Memory B cell (primary cell): Measurements from ENCODE around the gene GNG11.
A peak's percentile ranks its signal among the peaks of the same experiment; 100 is the strongest.
"Not testable (repeated sequence)": the region's sequence is repeated elsewhere in the genome, so short reads cannot be mapped to it uniquely, and the experiment has no call there.

Experiments used
- ATAC-seq: fragments of 150-1000 bp; cut with Tn5 transposase; 2 replicates; pipeline ENCODE4 v1.10.0; 2021; ENCODE audit warnings: low read depth, mild to moderate bottlenecking, moderate library complexity
- DNase-seq, 2 donors: peaks; one replicate each; pipeline ENCODE4 v3.0.0; 2022; ENCODE audit warnings: low spot score in 2 of 2
- H3K27ac Mint-ChIP-seq: one replicate; pipeline ENCODE4 v1.8.0; 2022; ENCODE audit warnings: mild to moderate bottlenecking, moderate library complexity, mixed read lengths
- H3K27me3 Mint-ChIP-seq: one replicate; pipeline ENCODE4 v1.8.0; 2022; ENCODE audit warnings: mixed read lengths
- H3K36me3 Mint-ChIP-seq: one replicate; pipeline ENCODE4 v1.8.0; 2022; ENCODE audit warnings: mild to moderate bottlenecking, mixed read lengths
- H3K4me1 Mint-ChIP-seq: one replicate; pipeline ENCODE4 v1.8.0; 2022; ENCODE audit warnings: mixed read lengths
- H3K4me3 Mint-ChIP-seq: one replicate; pipeline ENCODE4 v1.8.0; 2022; ENCODE audit warnings: mild to moderate bottlenecking, moderate library complexity, mixed read lengths
- H3K9me3 Mint-ChIP-seq: one replicate; pipeline ENCODE4 v1.8.0; 2022; ENCODE audit warnings: mixed read lengths

GNG11 gene

DNA sequence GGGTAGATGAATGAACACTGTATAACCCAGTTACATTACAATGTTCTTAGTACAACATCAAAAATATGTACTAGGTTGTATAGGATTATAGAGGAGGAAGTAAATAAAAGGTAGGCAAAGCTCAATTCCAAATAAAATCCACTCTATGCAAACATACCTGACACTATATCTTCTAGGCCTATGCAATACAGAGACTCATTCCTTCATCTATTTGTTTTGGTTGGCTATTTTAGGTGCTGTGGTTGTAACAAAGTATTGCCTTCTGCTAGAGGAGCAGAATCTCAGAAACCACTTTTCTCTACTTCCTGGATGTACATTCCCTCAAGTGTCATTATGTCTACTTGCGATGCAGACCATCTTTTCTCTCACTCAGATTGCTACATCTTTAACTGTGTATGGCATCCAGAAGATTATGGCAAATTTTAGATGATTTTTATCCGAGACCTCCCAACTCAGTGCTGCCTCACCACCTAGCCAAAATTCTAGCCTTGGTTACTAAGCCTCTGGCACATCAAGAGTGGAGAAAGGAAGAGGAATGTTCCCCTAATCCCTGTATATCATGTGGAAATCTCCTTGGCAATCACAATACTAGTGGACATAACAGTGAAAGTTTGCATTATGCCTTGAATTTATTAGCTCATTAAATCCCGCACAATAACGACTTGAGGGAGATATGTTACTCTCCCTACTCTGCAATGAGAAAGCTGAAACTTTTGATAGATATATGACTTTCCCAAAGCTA, 25.5 kb upstream of the GNG11 start:
- Mint-ChIP-seq H3K27me3 (peaks cover 8% of the 10 kb centered on the region), H3K4me3 (no peak overlapping the region), H3K4me1 (peaks cover 4% of the 10 kb centered on the region), H3K36me3 (no peaks in the 10 kb centered on the region), H3K9me3 (no peaks in the 10 kb centered on the region), H3K27ac (no peak overlapping the region)
- DNase-seq = no peak
- ATAC-seq = no peak

GRCh38 chr7:93897680-93898079, 23.9 kb upstream of the GNG11 start:
- Mint-ChIP-seq H3K4me3 (no peak overlapping the region), H3K36me3 (no peaks in the 10 kb centered on the region), H3K27ac (no peak overlapping the region), H3K9me3 (no peaks in the 10 kb centered on the region), H3K27me3 (peaks cover 6% of the 10 kb centered on the region), H3K4me1 (no peaks in the 10 kb centered on the region)
- DNase-seq (no peak), ATAC-seq (no peak)

DNA sequence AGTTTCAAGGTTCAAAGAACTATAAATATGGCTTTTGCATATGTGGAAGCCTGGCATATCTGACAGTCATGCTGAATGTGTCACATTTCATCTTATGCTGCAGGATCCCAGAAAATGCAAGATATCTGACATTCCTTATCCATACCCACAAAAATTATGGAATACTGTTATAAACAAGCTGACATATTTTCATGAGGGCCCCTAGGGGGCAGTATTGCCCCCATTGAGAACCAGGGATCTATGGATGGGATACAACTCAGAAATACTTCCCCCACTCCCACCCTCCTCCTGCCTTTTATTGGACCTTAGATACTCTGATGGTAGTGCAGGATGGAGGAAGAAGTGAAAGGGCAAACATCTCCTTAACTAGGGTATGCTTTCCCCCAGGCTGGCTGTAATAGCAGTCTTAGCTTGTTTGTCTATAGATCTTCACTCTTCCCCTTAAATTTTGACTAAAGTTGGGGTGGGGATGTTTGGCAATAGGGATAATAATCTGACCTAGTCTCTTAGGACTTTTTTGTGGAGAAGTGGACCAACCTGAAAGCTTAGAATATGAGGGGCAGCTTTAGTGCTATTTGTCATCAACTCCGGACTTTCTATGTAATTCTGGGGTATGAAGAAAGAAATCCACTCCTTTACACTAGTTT, 18.6 kb upstream of the GNG11 start:
- no peak overlapping the region for H3K27ac Mint-ChIP-seq
- peaks cover 4% of the 10 kb centered on the region for H3K27me3 Mint-ChIP-seq
- H3K36me3 Mint-ChIP-seq = no peaks in the 10 kb centered on the region
- DNase-seq (peak; percentile 10 to 12), ATAC-seq (no peak)
- H3K4me1 Mint-ChIP-seq = no peaks in the 10 kb centered on the region
- no peak overlapping the region for H3K4me3 Mint-ChIP-seq
- no peaks in the 10 kb centered on the region for H3K9me3 Mint-ChIP-seq

- Mint-ChIP-seq H3K4me1 (no peaks in the 10 kb centered on the region), H3K4me3 (no peak within 1 kb of the TSS), H3K27me3 (no peaks in the 10 kb centered on the region), H3K9me3 (no peaks in the 10 kb centered on the region), H3K27ac (no peak within 1 kb of the TSS), H3K36me3 (no peaks in the 10 kb centered on the region)
- DNase-seq (no peak), ATAC-seq (no peak)
Observed at GRCh38 chr7:93906267-93906666, 15.3 kb upstream of the GNG11 start, which contains the start of gene GNGT1. GNGT1 (plus strand) TSS chr7:93906567; CDS start chr7:93906747, 180 bp downstream.

DNA sequence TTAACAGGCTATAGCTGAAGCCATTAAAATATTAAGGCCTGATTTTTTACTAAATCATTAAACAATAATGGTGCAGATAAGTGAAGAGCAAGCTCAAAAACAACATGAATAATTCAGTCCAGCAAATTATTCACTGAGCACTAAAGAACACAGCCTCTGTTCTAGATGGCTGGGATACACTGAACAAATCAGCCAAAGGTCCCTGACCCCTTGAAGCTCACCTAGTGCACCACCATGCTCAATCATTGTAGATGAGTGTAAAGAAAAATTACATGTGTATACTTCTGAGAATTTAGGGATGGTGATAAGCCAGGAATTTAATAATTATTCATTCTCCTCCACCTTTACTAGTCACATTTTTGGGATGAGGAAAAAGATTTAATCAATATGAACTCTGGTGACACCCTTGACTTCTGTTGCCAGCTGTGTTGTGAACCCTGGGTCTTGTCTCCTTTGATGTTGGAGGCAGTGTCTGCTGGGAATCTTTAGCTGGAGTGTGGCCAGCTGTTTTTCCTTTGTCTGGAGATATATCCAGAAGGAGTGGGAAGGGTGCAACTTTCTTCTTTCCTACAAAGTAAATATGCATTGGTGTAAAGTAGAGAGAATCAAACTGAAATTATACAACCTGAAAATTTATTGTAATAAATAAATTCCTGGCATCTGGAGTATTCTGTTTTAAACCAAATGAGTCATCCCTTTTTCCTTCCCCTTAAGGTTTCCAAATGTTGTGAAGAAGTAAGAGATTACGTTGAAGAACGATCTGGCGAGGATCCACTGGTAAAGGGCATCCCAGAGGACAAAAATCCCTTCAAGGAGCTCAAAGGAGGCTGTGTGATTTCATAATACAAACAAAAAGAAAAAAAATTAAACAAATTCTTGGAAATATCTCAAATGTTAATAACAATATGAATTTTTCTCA, 11.2 kb upstream of the GNG11 start:
- Mint-ChIP-seq H3K27ac (no peak overlapping the region), H3K9me3 (no peaks in the 10 kb centered on the region), H3K4me1 (peaks cover 3% of the 10 kb centered on the region), H3K36me3 (no peaks in the 10 kb centered on the region), H3K4me3 (no peak overlapping the region), H3K27me3 (no peaks in the 10 kb centered on the region)
- DNase-seq (no peak), ATAC-seq (no peak)

GRCh38 chr7:93911242-93911641, 10.3 kb upstream of the GNG11 start:
- not testable (repeated sequence) for H3K36me3 Mint-ChIP-seq, DNase-seq, H3K27me3 Mint-ChIP-seq, ATAC-seq, H3K4me1 Mint-ChIP-seq, H3K9me3 Mint-ChIP-seq, H3K4me3 Mint-ChIP-seq, H3K27ac Mint-ChIP-seq

DNA sequence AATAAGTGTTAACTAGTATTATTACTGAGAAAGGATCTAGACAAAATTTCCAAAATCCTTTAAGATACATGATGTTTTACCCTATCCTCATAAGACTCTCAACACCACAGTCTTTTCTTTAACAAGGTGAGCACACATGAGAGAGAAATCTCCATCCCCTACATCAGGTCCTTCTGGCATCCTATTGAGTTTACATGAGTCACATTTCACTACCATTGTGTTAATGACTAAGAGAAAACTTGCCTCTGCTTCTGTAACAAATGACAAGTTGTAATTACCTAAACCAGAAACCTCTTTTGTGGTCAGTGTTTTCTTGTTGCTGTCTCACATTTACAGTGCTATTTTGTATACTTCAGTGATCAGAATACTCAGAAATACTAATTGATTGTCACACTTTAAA, 9.9 kb upstream of the GNG11 start:
- H3K36me3 Mint-ChIP-seq, H3K27me3 Mint-ChIP-seq, H3K27ac Mint-ChIP-seq, H3K4me3 Mint-ChIP-seq, H3K4me1 Mint-ChIP-seq, H3K9me3 Mint-ChIP-seq, ATAC-seq, DNase-seq: not testable (repeated sequence)

- Mint-ChIP-seq H3K27me3 (no peaks in the 10 kb centered on the region), H3K27ac (no peak overlapping the region), H3K4me1 (peaks cover 5% of the 10 kb centered on the region), H3K4me3 (no peak overlapping the region), H3K9me3 (no peaks in the 10 kb centered on the region), H3K36me3 (no peaks in the 10 kb centered on the region)
- no peak for DNase-seq
- ATAC-seq = no peak
Observed at GRCh38 chr7:93913197-93913596, 8.3 kb upstream of the GNG11 start.

- no peak for DNase-seq
Observed at GRCh38 chr7:93914581-93915066, 6.9 kb upstream of the GNG11 start.

GRCh38 chr7:93915206-93915842, 6.2 kb upstream of the GNG11 start:
- DNase-seq, H3K4me3 Mint-ChIP-seq, H3K9me3 Mint-ChIP-seq, H3K36me3 Mint-ChIP-seq, H3K27ac Mint-ChIP-seq, H3K27me3 Mint-ChIP-seq, H3K4me1 Mint-ChIP-seq, ATAC-seq: not testable (repeated sequence)

More at GRCh38 chr7:93914581-93915066, 6.9 kb upstream of the GNG11 start:
- Mint-ChIP-seq H3K9me3 (no peaks in the 10 kb centered on the region), H3K4me3 (no peak overlapping the region), H3K27me3 (no peaks in the 10 kb centered on the region), H3K36me3 (no peaks in the 10 kb centered on the region), H3K27ac (no peak overlapping the region), H3K4me1 (peaks cover 5% of the 10 kb centered on the region)
- no peak for ATAC-seq

GRCh38 chr7:93915888-93916287, 5.6 kb upstream of the GNG11 start:
- H3K4me3 Mint-ChIP-seq, ATAC-seq, H3K27me3 Mint-ChIP-seq, H3K27ac Mint-ChIP-seq, H3K4me1 Mint-ChIP-seq, H3K36me3 Mint-ChIP-seq, H3K9me3 Mint-ChIP-seq, DNase-seq: not testable (repeated sequence)

DNA sequence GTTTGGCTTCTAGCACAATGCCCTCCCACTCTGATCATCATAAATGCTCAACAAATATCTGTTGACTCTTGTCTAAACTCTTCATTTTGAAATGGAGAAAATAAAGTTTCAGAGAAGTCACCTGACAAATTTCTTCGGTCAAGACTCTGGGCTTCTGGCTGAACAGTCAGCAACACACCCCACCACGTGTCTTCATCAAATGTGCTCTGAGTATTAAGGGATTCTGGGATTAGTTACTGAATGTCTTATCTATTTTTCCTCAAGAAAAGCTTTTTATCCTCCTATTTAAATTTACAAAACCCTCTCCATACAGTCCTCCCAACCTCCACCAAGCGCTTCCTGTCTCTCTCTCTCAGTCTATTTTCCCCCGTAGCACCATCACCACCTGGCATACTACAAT, 5.2 kb upstream of the GNG11 start:
- H3K4me3 Mint-ChIP-seq = not testable (repeated sequence)

DNA sequence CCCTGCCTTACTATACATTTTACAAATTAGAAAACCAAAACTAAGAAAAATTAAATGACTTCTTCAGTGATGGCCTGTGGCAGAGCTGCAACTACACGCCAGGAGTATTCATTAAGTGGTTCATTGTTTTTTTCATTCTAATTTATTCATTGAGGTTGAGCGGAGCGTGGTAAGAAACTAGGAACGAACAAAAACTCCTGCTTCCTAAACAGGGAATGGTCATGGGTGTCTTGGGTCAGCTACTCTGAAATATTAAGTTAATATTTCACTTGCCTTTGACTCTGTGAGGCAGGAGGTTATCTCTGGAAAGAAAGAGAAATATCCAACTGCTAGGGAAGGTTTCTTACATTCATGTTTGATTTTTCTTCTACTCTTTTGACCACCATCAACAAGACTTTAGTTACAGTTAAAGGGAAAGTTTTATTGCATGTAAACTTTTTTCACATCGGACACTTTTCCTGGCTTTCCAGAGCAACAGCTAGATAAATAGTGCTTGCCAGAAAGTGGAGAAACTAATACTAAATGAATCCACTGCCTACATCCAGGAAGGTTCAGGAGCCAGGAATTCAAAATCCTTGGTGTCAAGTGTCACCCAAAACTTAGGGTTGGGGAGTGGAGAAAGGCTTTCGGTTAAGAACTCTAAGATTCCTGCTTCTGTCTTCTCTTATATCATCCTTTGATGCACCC, 896 bp upstream of the GNG11 start:
- Mint-ChIP-seq H3K9me3 (no peaks in the 10 kb centered on the region), H3K36me3 (no peaks in the 10 kb centered on the region), H3K27me3 (no peaks in the 10 kb centered on the region), H3K27ac (no peak overlapping the region), H3K4me1 (peaks cover 8% of the 10 kb centered on the region), H3K4me3 (no peak overlapping the region)
- DNase-seq = no peak
- ATAC-seq = no peak

More for the DNA sequence above, 5.2 kb upstream of the GNG11 start:
- not testable (repeated sequence) for DNase-seq, ATAC-seq, H3K27ac Mint-ChIP-seq, H3K36me3 Mint-ChIP-seq, H3K9me3 Mint-ChIP-seq, H3K4me1 Mint-ChIP-seq, H3K27me3 Mint-ChIP-seq
